Breast epithelium (tissue), 3 donors: ENCODE results near the gene RABL2B.

ENCODE experiments used
- CTCF ChIP-seq, 3 donors: fragments of 450-650 bp; IDR thresholded peaks; one replicate each; pipeline ENCODE4 v1.5.1; 2016 to 2017; ENCODE audit warnings: antibody characterized with exemption in 3 of 3, mild to moderate bottlenecking in 3 of 3, moderate library complexity in 3 of 3
- POLR2AphosphoS5 ChIP-seq, 3 donors: sonication (generic); formaldehyde crosslinking; IDR thresholded peaks; one replicate each; pipeline ENCODE4 v1.6.1; 2017; ENCODE audit warnings: antibody characterized with exemption in 3 of 3

GRCh38 chr22:50730941-50731661 is 52.3 kb downstream of the RABL2B start:
- TF ChIP-seq CTCF (IDR thresholded peaks at IDR 0.05): no peak
- no peak for TF ChIP-seq POLR2AphosphoS5 (IDR thresholded peaks at IDR 0.05)
